ENCODE measurements around the gene STEAP4.
"Not testable (repeated sequence)": the region's sequence is repeated elsewhere in the genome, so short reads cannot be mapped to it uniquely, and the experiment has no call there.

STEAP4 gene

GRCh38 chr7:88312061-88312663 is 5.5 kb upstream of the STEAP4 start:
- no peak for DNase-seq

GRCh38 chr7:88311675-88312036 is 5.0 kb upstream of the STEAP4 start:
- no peak for DNase-seq

GRCh38 chr7:88310956-88311674 is 4.4 kb upstream of the STEAP4 start:
- no peak for DNase-seq

- no peak for DNase-seq
Measured at GRCh38 chr7:88309819-88310218, 3.1 kb upstream of the STEAP4 start.

- no peak for DNase-seq
Measured at GRCh38 chr7:88307823-88308222, 1.1 kb upstream of the STEAP4 start.

GRCh38 chr7:88307412-88307811 is 718 bp upstream of the STEAP4 start:
- no peak for DNase-seq

GRCh38 chr7:88305044-88305443 is 1.6 kb downstream of the STEAP4 start:
- DNase-seq: no peak

- no peak for DNase-seq
Measured at GRCh38 chr7:88302486-88302885, 4.2 kb downstream of the STEAP4 start.

- no peak for DNase-seq
Measured at GRCh38 chr7:88301924-88302323, 4.8 kb downstream of the STEAP4 start.

- no peak for DNase-seq
Measured at GRCh38 chr7:88300401-88300945, 6.2 kb downstream of the STEAP4 start.

GRCh38 chr7:88299126-88299525 is 7.6 kb downstream of the STEAP4 start:
- DNase-seq: no peak

GRCh38 chr7:88293866-88294265 is 12.8 kb downstream of the STEAP4 start:
- no peak for DNase-seq

- no peak for DNase-seq
Measured at GRCh38 chr7:88291398-88292173, 15.1 kb downstream of the STEAP4 start.

- no peak for DNase-seq
Measured at GRCh38 chr7:88290491-88290890, 16.2 kb downstream of the STEAP4 start.

- DNase-seq: no peak
Measured at GRCh38 chr7:88289564-88290025, 17.1 kb downstream of the STEAP4 start.

GRCh38 chr7:88281749-88282148 is 24.9 kb downstream of the STEAP4 start:
- DNase-seq: no peak

GRCh38 chr7:88280801-88281200 is 25.9 kb downstream of the STEAP4 start:
- no peak for DNase-seq

- DNase-seq: no peak
Measured at GRCh38 chr7:88279323-88279722, 27.4 kb downstream of the STEAP4 start.

GRCh38 chr7:88278881-88279280 is 27.8 kb downstream of the STEAP4 start:
- no peak for DNase-seq

- no peak for DNase-seq
Measured at GRCh38 chr7:88276605-88277153, 30.0 kb downstream of the STEAP4 start.

- DNase-seq: not testable (repeated sequence)
Measured at GRCh38 chr7:88274856-88275255, 31.8 kb downstream of the STEAP4 start.

- DNase-seq: no peak
Measured at GRCh38 chr7:88269586-88269985, 37.1 kb downstream of the STEAP4 start.
